SKM-1 treated with dmso at 0.1 percent for 144 hours (cell line): Measurements from ENCODE around the gene TECTB.
A peak's percentile ranks its signal among the peaks of the same experiment; 100 is the strongest.

Experiments
- DNase-seq: peaks from one replicate; lab custom pipeline; 2025; ENCODE audit not compliant: unreplicated experiment; lab: John Stamatoyannopoulos, UW

Gene TECTB

DNA sequence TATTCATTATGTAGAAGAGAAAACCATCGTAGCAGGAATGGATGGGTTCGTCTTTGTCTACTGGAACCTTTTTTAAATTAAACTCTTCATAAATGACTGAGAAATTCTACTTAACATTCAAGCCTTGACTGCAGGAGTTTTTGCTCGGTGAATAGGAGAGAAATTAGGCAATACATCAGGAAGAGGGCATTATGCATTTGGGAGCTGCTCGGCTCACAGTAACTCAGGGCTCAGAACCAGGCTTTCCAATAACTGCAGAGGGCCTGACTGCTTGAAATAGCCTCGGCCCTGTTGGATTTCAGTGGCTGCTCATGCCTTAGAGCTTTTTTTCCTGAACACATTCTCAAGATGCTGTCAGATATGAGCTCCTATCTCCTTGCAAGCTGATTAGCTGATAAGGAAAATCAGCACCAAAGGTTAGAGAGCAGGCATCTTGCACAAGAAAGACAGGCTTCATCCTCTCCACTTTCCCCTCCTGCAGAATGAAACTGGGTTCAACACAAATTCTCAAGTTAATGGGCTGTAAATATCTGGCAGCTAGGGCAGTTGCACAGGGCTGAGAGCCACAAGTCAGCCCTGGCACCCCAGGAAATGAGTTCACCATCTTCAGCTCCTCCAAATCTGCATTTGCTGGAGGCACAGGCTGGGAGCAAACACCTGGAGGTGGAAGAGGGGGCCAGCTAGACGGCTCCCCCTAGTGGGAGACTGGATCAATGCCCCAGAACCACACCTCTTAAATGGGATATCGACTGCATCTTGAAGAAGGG is 24.3 kb downstream of the TECTB start:
- peak; percentile 24 for DNase-seq

GRCh38 chr10:112308125-112308502 is 24.9 kb downstream of the TECTB start:
- no peak for DNase-seq

- DNase-seq = no peak
These were observed 28.3 kb downstream of the TECTB start for GRCh38 chr10:112311481-112311880.

DNA sequence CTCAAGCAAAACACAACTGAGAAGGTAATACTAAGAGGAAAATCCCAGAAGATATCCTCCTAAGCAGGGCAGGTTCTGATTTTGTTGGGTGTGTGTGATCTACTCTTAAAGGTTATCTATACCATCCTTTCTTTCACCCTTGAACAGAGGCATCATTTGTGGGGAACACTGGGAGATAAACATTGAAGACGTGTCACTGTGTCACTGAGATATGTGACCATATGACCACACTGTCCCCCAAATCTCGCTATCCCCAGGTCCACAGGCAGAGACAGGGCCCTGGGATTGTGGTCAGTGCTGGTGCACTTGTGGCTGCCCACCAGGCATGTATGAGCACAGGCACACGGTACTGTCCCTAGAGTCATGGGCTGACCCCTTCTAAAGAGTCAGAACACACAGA is 30.0 kb downstream of the TECTB start:
- DNase-seq = no peak

GRCh38 chr10:112313911-112314310 is 30.7 kb downstream of the TECTB start:
- DNase-seq = no peak

GRCh38 chr10:112314822-112315474 is 31.7 kb downstream of the TECTB start:
- peak; percentile 46 for DNase-seq

- no peak for DNase-seq
These were observed 44.5 kb downstream of the TECTB start for GRCh38 chr10:112327678-112328077.

GRCh38 chr10:112330162-112330561 is 47.0 kb downstream of the TECTB start:
- no peak for DNase-seq

GRCh38 chr10:112330607-112331160 is 47.5 kb downstream of the TECTB start:
- no peak for DNase-seq

DNA sequence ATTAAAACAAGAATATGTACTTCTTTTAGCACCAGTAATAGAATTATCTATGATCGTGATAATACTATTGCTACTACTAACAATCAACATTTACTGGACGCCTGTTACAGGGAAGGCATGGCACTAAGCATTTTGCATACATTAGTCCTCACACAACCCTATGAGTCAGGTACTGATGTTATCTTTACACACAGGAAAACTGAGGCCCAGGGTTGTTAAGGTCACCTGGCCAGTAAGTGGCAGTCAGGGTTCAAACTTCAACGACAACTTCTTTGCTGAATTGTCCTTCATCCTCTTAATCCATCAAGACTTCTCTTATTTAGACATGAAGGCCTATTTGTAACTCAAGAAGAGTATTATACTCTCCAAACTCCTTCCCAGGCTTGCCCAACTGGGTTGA is 48.8 kb downstream of the TECTB start:
- DNase-seq = no peak

- no peak for DNase-seq
These were observed 49.5 kb downstream of the TECTB start for GRCh38 chr10:112332509-112333228.

DNA sequence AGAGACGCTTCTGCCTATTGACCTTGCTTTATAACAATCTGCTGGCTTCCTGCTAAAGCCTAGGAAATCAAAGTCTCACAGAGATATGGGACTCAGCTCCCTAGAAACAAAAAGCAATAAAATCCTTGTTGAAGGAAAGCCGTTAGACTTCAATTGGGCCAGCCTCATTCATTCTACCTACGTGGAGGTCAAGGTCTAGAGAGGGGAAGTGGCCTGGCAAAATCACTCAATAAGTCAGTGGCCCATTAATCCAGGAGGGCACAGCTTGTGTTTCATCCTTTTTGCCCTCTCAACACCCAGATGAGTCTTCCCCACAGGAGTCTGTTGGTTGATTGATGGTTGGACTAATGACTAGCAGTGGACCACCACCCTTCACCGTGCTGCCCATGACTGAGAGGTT is 50.3 kb downstream of the TECTB start:
- DNase-seq = no peak

DNA sequence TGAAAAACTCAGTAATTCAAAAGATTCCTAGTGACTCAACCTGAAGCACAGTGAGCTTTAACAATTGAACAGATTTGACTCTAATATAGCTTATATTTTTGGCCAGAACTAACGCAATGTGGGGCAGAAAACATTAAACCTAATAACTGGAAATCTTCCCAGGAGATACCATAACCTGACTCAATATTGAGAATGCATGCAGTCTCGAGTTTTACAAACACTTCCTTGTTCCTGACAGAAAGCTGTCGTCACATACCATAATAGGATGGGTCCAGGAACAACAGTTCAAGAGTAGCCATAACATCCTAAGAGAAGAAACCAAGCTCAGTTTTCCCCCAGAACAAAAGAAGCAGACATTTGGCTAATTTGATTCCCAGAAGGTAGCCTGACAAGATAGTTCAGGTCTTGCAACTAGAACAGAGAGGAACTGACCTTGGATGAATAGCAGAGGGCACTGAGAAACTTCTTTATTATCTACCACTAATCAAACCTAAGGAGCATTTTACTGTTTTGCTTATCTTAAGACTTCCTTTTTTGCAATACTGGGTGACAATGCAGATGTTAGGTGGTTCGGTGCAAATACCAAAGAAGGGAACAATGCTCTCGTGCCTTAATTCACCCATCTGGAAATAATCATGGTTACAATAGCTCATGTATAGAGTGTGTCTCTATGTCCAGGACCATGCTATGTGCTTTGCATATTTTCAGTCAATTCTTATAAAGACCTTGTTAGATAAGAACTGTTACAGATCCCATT is 52.1 kb downstream of the TECTB start:
- peak; percentile 56 for DNase-seq

- DNase-seq = no peak
These were observed 52.7 kb downstream of the TECTB start for GRCh38 chr10:112335868-112336265.

DNA sequence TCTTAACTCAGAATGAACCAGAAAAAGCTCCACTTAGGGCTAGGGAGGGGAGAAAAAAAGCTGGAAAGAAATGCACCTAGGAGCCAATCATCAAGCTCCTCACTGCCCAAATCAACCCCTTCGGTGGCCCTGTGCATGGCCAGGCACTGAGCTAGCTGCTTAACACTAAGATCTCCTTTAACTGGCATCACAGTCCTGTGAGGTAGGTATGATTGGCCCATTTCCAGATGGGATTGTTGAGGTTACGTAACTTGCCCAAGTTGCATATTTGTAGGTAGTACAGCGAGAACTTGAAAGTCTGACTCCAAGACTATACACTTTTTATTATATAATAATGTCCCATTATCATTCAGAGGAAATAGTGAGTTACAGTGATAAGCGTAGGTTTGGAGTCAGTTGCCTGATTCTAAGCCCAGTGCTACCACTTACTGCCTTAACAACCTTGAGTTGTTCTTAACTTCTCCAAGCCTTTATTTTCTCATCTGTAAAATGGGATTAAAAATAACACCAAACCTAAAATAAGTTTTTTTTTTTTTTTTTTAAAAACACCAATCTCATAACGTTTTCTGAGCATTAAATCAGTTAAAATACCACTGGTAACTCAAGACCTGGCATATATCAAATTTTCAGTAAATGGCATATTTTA is 53.5 kb downstream of the TECTB start:
- DNase-seq = no peak

DNA sequence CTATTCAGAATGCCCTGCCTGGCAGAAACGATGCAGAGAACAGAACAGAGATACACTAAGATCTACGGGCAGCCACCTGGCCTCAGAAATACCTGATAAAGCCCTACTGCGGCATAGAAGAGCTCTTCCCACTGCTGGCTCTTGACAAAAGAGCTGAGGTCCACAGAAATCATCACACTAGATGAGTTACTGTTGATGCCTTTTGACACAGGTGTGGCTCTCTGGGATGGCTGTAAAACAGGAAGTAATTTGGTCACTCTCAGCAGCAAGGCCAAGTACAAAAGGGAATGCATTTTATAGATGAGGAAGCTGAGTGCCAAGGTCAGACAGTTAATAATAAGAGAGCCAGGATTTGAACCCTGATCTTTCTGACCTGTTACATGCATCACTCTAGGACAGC is 55.8 kb downstream of the TECTB start:
- DNase-seq = peak; percentile 23

DNA sequence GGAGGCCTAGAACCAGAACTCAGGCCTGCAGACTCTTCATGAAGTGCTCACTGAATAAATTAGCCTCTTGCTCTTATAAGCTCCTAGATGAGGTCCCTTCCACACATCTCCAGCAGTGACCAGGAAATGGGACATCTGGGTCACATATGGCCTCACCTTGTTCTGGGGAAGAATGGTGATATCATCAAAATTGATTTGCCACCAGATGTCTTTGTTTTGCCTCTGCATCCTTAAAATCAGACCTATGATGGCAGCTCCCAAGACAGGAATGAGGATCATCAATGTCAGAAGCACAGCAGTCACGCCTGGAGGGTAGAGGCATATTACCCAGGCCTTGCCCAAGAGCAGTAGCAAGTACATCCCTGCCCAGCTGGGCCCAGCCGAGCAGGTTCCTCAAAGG is 57.4 kb downstream of the TECTB start:
- DNase-seq = no peak

DNA sequence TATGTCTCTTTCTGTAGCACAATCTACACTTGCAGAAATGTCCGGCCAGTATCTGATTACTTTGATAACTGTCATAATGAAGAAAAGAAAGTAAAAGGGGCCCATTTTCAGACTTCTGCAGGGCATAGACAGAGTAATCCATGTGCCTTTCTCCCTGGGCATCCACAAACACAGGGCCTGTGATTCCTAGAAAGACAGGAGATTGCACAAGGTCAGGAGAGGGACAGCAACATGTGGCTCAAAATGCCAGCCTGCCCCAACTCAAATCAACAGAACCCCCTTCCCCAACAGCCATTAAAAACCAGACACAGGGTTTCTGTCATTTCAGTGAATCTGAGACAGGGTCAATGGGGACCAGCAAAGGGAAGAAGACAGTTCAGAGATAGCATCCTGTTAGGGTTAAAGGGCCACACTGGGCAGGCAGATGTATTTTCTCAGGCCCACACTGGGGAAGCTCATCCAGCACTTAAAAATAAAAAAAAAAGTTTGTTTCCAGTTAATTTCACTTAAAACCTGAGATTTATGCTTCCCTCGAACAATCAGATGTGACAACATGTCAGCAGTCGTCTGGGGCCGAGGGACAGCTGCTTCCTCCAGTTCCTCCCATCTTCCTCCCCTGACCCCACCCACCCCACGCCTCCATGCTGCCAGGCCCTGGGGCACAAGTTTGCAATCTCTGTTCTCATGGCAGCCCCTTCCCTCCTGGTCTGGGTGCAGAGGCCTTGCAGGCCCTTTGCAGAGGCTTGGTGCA is 60.0 kb downstream of the TECTB start:
- no peak for DNase-seq

DNA sequence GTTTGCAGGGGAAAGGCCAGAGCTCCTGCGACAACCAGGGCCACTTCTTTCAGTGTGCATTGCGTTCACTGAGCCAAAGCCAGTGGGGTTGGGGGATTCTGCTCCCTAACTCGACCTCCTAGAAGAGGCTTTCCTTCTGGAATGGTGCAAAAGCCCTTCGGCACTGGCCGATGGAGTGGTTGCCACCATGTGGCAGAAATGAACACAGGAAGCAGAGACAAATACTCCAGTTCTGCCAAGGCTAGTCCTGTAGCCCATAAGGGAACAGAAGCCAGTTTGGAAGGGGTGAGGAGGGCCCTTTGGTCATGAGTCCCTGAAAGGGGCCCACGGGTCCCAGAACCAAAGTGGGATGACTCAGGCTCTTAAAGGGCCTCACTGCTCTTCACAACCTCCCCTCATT is 61.1 kb downstream of the TECTB start:
- DNase-seq = no peak

- no peak for DNase-seq
These were observed 62.0 kb downstream of the TECTB start for GRCh38 chr10:112345202-112345601.
